Measurements from ENCODE around the gene HOXB9.

HOXB9 gene

DNA sequence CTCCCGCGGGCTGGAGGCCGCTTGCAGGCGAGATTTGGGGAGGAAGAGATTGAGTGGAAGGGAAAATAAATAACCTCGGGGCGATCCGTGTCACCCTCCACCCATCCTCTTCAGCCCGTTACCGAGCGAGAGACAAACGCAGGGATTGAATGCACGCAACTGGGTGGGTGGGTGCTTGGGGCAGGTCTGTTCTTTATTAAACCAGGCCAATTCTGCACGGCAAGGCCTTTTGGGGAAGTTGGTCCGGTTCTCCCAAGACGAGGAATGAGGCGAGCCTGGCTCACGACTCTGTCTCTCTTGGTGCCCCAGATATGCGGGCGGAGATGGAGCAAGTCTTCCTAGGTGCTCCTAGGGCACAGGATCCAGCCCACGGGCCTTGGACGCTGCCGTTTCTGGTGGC is 14.9 kb downstream of the HOXB9 start:
- TF ChIP-seq, protein P1, sequence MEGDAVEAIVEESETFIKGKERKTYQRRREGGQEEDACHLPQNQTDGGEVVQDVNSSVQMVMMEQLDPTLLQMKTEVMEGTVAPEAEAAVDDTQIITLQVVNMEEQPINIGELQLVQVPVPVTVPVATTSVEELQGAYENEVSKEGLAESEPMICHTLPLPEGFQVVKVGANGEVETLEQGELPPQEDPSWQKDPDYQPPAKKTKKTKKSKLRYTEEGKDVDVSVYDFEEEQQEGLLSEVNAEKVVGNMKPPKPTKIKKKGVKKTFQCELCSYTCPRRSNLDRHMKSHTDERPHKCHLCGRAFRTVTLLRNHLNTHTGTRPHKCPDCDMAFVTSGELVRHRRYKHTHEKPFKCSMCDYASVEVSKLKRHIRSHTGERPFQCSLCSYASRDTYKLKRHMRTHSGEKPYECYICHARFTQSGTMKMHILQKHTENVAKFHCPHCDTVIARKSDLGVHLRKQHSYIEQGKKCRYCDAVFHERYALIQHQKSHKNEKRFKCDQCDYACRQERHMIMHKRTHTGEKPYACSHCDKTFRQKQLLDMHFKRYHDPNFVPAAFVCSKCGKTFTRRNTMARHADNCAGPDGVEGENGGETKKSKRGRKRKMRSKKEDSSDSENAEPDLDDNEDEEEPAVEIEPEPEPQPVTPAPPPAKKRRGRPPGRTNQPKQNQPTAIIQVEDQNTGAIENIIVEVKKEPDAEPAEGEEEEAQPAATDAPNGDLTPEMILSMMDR (IDR thresholded peaks at IDR 0.05; ENCODE audit: poor library complexity, severe bottlenecking), result no peak
- Histone ChIP-seq H3K4me1 (ENCODE audit: insufficient read depth, poor library complexity, severe bottlenecking) (peaks cover 5% of the 10 kb centered on the region), H3K27me3 (ENCODE audit: insufficient read depth, poor library complexity, severe bottlenecking) (peaks cover 27% of the 10 kb centered on the region), H3K36me3 (ENCODE audit: low read depth) (no peaks in the 10 kb centered on the region), H3K9me3 (ENCODE audit: severe bottlenecking) (no peaks in the 10 kb centered on the region), H3K27ac (ENCODE audit: poor library complexity, severe bottlenecking) (peak overlapping the region; percentile 66), H3K4me3 (ENCODE audit: severe bottlenecking) (peak overlapping the region; percentile 55)
- ATAC-seq (ENCODE audit: low read depth) (peak; percentile 11; the same call in 2 of the 3 replicates), DNase-seq (ENCODE audit: low spot score) (no peak)

DNA sequence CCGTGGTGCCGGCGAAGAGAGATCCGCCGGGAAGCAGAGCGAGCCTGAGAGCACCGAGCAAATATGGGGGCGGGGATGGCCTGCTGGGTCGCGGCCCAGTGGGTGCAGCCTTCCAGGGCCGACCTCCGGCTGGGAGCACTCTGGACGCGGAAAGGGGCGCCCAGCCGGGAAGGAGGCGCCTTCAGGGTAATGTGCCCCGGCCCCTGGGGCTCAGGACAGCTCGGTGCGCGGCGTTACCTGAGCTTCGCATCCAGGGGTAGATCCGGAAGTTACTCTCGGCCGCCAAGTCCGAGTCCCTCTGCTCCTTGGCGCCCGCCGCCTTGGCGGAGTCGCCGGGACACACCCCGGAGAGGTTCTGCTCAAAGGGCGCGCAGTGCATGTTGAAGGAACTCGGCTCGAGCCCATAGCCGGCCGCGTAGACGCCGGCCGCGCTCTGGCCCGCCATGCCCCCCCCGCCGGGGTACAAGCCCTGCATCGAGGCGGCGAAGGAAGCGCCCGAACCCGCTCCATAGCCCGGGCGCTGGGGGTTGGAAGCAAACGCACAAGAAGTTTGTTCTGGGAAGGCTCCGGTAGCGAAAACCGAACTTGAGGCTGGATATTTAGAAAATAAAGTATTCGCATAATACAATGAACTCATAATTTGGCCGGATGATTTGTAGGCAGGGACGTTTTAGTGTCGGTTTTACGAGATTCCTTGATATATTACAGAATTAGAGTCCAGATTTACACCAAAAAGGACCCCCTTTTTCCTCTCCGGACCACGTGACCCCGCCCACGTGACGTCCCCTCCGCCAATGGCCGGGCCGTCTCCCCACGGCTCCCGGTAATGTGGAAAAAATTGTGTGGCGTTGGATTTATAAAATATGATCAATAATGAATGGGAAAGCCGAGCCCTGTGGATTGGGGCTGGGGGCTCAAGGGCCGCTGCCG is 15.6 kb downstream of the HOXB9 start, which contains the start of gene HOXB7:
TSS of gene HOXB7 (minus strand) at position 736 of the 930 bp plus-strand sequence. CDS start at position 637, 99 bp downstream.
- H3K36me3 ChIP-seq (ENCODE audit: low read depth), result no peaks in the 10 kb centered on the region
- peaks cover 20% of the 10 kb centered on the region for H3K27me3 ChIP-seq (ENCODE audit: insufficient read depth, poor library complexity, severe bottlenecking)
- TF ChIP-seq, protein P1 (IDR thresholded peaks at IDR 0.05; ENCODE audit: poor library complexity, severe bottlenecking), result no peak
- H3K27ac ChIP-seq (ENCODE audit: poor library complexity, severe bottlenecking), result peak within 1 kb of the TSS; percentile 66
- no peak for DNase-seq (ENCODE audit: low spot score)
- no peaks in the 10 kb centered on the region for H3K9me3 ChIP-seq (ENCODE audit: severe bottlenecking)
- H3K4me3 ChIP-seq (ENCODE audit: severe bottlenecking), result peak within 1 kb of the TSS; percentile 55
- peak; percentile 39 for ATAC-seq (ENCODE audit: low read depth)
- H3K4me1 ChIP-seq (ENCODE audit: insufficient read depth, poor library complexity, severe bottlenecking), result peaks cover 5% of the 10 kb centered on the region

DNA sequence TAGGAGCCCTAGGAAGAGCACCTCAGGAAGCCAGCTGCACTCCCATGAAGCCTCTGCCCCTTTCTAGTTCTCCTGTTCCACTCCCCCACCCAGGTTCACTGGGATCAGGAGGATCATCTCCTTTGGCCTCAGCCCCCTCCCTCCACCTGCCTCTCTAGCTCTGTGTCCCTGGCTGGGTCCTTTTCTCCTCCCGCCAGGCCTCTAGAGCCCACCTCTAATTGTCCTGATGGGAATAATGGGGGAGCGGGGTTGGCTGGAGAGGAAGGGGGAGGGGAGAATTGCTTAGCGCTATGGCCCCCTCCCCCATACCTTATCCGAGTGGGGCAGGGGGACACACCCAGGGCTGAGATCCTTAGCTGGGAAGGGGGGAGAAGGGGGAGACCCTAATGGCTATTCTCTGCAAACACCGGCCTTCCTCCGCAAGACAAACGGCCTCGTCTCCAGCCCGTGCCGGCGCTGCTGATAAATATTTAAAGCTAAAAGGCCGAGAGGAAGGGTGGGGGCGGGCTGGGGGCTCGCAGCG is 16.3 kb downstream of the HOXB9 start:
- no peak for DNase-seq (ENCODE audit: low spot score)
- H3K36me3 ChIP-seq (ENCODE audit: low read depth), result no peaks in the 10 kb centered on the region
- no peaks in the 10 kb centered on the region for H3K9me3 ChIP-seq (ENCODE audit: severe bottlenecking)
- H3K4me1 ChIP-seq (ENCODE audit: insufficient read depth, poor library complexity, severe bottlenecking), result peaks cover 12% of the 10 kb centered on the region
- TF ChIP-seq, protein P1 (IDR thresholded peaks at IDR 0.05; ENCODE audit: poor library complexity, severe bottlenecking), result no peak
- peak overlapping the region; percentile 66 for H3K27ac ChIP-seq (ENCODE audit: poor library complexity, severe bottlenecking)
- H3K4me3 ChIP-seq (ENCODE audit: severe bottlenecking), result peak overlapping the region; percentile 55
- no peak for ATAC-seq (ENCODE audit: low read depth)
- peaks cover 13% of the 10 kb centered on the region for H3K27me3 ChIP-seq (ENCODE audit: insufficient read depth, poor library complexity, severe bottlenecking)

DNA sequence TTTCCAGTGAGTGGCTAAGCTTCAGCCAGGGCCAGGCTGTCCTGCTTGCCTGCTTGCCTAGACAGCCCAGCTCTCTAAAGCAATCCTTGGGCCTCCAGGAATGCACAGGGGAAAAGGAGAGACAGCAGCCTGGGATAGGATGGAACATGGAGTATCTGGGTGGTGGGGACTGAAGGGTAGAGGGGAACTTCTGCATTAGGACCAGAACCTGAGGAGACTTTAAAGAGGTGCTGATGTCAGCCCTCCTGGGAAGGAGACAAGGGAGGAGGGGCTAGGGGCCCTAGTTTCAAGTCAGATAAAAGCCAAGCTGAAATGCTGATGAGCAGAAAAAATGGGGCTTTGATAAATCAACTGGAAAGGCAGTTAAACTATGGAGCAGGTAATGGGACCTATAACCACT is 17.1 kb downstream of the HOXB9 start:
- Histone ChIP-seq H3K4me1 (ENCODE audit: insufficient read depth, poor library complexity, severe bottlenecking) (peaks cover 12% of the 10 kb centered on the region), H3K27ac (ENCODE audit: poor library complexity, severe bottlenecking) (no peak overlapping the region), H3K36me3 (ENCODE audit: low read depth) (no peaks in the 10 kb centered on the region), H3K9me3 (ENCODE audit: severe bottlenecking) (no peaks in the 10 kb centered on the region), H3K4me3 (ENCODE audit: severe bottlenecking) (no peak overlapping the region), H3K27me3 (ENCODE audit: insufficient read depth, poor library complexity, severe bottlenecking) (peaks cover 5% of the 10 kb centered on the region)
- no peak for DNase-seq (ENCODE audit: low spot score)
- ATAC-seq (ENCODE audit: low read depth), result no peak
- TF ChIP-seq, protein P1 (IDR thresholded peaks at IDR 0.05; ENCODE audit: poor library complexity, severe bottlenecking), result no peak

Measured in RWPE2 (cell line).